Renal cortex interstitium (tissue), 11 donors: Measurements from ENCODE around the gene MATN1. TPM values are rescaled to one million over a fixed set of nuclear protein-coding genes. Genes with fewer than 3 reads are reported as not detected.

Experiments used
- DNase-seq, 11 donors: peaks; one replicate each; pipeline ENCODE4 v3.0.0-alpha.2; 2013; ENCODE audit warnings: low read depth in 9 of 11, low spot score in 4 of 11; ENCODE audit errors: extremely low read depth in 1 of 11
- polyA plus RNA-seq, 3 donors: library from polyadenylated mRNA; unstranded; fragments of 120-200 nt; gene quantifications; one replicate each; pipeline ENCODE4 v1.2.1, GENCODE V29; 2013; ENCODE audit not compliant: insufficient read length in 3 of 3

Gene MATN1
- polyA plus RNA-seq, 3 donors = 0.34 to 0.57 (median 0.36) TPM

DNA sequence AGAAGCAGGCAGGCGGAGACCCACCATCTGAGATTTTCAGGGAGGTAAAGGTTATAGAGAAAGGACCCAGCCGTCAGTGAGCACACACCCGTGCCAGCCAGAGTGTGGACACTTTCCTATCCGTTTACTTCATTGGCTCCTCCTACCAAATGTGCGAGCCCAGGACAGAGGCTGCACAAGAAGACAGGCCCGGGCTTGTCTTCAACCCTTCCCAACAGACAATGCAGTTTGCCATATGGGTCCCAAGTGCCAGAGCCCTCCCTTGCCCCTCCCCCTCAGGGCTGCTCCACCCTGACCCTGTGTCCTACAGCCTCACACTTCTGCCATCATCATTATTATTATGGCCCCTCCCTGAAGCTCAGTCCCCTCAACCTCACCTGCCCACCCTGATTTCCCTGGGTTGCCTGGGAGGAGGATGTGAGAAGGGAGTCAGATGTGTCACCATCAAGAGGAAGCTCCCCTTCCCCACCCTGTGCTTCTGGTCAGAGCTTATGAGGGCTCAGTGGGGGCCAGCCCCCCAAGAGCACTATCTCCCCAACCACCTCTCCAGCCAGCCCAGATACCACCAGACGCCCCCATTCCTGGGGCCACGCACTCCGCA, 24.8 kb upstream of the MATN1 start:
- no peak for DNase-seq

DNA sequence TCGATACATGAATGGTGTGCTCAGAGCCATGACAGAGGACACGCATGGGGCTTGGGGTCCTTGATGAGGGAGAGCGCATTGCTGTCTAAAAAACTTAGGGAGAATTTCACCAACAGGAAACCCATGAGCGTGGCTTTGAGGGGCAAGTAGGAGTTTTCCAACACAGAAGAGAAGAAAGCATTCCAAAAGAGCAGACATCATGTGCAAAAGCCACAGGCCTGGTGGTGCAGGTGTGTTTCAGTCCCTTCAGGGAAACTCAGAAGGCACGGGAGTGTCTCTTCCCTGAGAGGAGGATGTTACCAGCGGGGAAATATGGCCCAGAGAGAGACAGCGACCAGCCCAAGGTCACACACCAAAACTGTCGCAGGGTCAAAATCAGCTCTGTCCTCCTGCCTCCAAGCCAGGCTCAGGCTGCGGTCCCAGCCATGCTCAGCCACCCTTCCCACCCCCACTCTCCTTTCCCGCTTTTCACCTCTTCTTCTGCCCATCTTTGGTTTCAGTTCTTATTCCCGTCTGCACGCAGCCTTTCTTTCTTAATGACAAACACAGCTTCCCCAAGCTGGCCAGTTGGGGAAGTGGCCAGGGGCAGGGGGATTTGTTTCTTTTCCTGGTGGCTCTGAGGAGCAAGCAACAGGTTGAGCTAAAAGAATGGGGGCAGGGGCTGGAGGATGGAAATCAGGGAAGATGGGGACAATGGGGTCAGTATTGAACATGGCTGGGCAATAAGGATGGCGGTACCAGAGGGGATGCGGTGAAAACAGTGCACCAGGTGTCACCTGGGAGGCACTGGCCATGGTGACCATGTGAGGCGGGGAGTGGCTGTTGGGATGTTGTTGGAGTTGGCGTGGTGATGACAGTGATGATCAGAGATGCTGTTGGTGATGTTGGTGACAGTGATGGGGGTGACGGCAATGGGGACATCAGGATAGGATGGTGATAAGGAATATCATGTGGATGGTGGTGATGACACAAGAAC, 23.9 kb upstream of the MATN1 start:
- DNase-seq = no peak

DNA sequence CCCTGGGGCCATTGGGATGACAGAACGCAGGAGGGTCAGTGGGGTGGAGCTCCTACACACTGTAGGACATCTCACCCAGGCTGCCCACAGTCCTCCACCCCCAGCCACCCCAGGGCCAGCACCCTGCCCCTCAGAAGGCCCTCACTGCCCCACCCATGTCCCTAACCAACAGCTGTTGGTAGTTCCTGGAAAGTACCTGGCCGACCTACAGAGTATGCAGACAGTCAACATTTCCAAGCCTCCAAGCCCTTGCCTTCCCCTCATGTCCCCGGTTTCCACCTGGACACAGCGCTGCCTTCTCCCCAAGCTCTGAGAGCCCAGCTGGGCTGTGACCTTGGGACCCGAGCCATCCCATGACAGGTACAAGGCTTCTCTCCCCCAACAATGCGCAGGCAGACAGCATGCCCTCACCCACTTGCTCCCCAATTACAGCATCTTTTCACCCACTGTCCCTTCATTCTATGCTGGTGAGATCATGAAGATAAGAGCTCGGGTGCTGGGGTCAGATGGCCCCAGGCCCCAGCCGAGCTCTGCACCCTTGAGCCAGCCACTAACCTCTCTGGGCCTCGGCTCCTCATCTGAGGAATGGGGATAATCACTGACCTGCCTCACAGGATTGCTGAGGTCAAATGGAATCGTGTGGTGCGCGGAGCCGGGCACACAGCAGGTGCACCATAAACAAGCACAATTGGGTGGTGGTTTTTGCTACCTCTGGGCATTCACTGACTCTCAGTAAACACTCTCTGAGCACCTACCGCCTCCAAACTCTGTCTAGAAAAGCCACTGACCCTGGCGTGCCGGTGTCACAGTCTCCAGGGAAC, 23.0 kb upstream of the MATN1 start:
- no peak for DNase-seq

DNA sequence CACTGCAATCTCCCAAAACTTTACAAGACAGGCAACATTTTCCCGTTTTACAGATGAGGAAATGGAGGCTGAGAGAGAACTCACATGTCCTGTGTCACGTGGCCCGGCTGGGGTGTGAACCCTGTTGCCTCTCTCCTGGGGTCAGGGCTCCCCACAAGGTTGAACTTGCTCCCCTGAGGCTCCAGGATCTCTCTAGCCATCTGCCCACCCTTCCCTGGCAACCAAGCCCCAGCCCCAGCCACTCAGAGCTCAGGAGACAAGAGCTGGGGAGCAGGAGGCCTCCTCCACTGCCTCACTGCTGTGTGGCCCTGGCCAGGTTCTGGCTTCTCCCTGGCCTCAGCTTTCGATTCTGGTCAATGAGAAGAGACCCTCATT, 22.4 kb upstream of the MATN1 start:
- no peak for DNase-seq

DNA sequence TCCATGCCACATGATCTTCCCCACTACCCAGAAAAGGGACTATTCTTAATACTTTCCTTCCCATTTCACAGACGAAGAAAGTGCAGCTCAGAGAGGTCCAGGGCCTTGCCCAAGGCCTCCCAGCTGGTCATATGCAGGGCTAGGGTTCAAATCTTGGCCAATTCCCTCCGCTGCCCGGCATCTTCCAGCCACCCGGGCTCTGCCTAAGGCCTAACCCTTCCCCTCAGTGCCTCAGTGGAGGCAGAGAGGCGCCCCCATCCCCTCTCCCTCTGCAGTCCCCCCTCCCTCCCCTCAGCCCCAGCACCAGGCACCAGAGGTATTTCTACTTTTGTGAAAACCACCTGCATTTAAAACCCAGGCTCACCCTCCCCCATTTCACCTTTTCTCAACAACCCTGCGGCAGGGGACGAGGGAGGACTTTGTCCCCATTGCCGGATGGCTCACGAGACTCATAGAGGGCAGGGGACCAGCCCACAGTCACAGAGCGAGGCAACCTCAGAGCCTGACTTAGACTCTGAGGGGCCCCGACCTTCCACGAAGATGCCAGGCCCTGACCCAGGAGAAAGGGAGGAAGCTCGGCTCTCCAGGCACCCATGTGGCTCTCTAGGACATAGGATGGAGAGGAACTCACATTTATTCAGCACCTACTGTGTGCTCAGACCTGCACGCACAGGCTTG, 21.9 kb upstream of the MATN1 start:
- DNase-seq = no peak

DNA sequence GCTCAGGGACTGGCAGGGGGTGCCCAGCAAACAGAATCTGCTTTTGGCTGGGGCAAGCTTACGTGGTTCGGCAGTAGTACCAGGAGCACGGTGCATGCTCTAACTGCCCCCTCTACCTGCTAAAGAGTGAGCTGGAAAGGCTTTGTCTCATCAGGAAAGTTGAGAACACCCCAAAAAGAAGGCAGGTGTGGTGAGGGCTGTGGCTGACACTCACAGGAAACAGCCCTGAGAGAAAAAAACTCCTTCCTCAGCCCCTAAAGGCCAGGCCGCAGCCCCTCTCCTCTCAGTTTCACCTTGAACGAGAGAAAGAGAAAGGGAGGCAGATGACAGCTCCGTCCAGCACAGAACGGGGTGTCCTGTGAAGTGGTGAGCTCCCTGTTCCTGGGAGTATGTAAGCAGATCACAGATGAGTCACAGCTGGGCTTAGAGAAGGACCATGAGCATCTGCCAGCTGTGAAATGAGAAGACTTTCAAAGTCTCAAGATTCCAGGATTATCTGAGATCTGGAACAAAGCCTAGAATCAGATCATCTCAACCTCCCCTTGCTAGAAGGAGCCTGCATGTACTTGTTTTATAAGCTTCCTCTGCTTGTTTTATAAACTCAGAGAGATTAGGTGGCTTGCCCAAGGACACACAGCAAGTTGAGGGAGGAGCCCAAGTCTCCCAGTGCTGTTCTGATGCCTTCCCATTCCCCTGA, 20.8 kb upstream of the MATN1 start:
- no peak for DNase-seq

DNA sequence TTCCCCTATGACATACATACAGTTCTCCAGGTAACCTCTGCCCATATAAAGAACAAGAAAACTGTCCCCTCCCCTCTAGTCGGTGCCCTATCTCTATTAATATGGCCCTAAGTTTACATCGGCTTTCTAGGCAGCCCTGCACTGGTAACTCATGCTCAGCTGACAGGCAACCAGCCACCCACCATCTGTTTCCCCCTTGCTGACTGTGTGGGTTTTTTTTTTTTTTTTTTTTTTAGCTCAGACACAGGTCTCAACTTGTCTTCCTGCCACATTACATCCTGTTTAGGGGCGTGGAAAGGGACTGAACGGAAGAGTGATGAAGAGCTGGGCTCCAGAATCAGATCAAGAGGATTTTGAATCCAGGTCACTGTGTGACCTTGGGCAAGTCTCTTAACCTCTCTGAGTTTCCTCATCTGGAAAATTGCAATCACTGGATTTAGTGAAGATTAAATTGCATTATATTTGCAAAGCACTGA, 20.2 kb upstream of the MATN1 start:
- no peak for DNase-seq

DNA sequence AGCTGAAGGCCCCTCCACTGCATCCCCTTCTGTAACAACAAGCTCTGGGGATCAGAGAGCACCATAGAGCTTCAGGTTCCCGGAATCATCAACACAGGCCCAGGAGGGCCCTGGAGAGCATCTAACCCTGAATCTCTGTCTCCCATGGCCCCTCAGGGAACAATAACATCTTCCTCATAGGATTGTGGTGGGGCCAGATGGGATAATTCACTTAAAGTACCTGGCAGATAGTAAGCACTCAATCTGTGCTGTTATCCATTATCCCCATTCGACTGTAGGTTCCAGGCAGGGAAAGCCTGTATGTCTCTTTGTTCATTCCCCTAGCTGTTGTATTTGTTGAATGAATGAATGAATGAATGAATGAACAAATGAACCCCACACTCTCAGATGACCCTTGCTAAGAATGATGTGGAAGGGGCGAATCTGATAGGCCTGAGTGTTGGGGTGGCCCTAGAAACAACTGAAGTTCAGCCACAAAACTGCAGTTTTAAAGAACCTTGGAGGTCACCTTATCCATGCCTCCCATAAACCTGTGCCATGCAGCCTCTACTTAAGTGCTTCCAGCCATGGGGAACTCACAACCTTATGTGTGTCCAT, 19.7 kb upstream of the MATN1 start:
- DNase-seq = no peak

DNA sequence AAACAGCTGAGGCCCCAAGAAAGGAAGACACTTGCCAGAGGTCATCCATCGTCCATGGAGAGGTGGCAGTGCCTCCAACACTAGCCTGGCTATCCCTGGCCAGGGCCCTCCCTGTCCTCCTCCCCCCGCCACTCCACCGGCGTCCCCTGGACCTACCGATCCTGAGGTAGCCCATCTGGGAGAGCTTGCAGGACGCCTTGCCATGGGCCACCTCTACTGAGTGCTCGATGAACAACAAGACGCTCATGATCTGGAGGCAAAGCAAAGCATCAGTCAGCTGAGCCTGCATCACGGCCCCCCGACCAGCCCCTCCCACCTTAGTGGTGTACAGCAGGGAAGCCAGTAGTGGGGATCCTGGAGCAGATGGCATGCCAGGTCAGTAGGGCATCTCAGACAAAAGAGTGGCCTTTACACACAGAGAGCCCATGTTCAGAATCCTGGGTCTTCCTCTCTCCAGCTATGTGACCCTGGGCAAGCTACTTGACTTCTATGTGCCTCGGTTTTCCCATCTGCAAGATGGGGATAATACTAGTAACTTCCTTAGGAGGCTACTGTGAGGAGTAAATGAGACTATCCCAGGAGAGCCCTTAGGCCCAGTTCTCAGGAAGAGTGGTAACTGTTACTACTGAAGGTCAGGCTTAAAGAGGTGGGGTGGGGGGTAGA, 19.0 kb upstream of the MATN1 start:
- no peak for DNase-seq

DNA sequence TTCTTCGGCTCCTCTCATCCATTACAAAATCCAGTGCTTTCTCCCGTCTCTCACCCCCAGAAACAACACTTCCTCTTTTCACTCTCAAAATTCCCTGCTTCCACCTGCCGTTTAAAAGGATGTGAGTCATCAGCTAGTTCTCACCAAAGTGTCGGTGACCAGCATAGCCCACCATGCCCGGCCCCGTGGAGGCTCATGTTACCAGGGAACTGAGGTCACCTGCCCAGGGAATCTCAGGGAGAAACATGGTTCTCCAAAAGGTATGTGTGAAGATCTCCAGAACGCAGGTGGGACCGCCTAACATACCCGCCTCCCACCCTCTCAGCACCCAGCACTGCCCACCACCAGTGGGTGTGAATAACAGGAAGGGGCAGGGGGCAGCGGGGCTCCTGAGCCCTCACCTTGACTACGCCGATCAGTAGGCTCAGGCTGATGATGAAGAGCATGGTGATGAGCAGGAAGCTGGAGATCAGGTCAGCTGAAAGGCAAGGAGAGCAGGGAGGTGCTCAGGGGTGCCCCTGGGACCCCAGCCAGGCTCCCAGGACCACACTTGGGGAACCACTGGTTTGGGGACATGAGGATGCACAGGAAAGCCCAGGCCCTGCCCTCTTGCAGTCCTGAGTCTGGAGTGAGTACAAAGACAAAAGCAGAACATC, 18.0 kb upstream of the MATN1 start:
- no peak for DNase-seq

DNA sequence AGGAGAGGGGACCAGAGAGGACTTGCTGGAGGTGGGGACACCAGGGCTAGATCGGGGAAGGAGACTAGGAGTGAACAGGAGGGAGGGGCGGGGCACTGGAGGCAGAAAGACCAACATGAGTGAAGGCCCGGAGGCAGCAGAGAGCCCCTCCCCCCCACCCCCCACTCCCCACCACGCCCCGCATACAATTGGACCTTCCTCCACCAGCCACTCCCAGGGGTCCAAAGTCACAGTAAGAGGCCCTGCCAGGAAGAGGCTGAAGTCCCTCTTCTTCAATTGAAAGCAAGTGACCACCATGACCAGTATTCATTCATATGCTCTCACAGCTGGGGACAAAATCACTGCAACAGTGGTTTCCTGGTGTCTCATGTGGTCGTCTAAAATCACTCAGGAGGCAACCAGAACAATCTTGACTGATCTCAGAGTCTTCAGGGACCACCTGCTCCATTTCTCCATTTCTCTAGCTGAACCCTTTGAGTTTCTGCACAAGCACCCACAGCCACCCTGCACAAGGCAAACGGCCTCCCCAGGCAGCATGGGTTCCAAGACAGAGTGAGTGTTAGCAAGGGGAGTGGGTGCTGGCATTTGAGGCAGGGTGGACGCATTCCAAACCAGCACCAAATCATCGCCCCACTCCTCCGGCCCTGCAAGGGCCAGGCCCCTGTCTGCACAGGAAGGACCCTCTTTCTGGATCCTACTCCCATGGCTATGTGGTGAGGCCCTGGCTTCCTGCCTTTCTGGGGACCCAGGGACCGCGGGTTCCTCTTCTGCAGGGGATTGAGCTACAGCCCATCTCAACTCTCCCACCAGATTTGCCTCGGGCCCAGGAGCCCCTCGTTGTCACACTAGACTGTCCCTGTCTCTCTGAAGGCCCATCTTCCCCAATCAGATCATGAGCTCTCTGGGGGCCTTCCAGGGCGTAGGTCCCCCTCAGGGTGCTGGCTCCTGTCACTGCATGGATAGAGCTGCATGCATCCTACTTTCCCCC, 17.2 kb upstream of the MATN1 start:
- no peak for DNase-seq

DNA sequence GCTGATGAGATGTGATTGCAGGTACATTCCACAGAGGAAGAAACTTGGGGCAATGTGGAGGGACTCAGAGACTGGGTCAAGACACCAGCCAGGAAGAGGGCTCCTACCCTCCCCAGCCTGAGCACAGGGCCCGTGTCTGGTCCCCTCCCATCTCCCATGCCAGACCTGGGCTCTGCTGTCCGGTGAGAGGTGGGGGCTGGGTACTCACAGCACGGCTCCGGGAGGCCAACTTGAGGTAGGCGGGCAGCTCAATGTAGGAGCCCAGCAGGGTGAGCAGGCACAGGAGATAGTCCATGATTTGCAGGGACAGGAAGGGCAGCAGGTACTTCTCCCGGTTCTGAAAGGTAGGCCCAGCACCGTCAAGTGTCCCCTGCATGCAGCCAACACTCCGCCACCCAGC, 16.2 kb upstream of the MATN1 start:
- DNase-seq = no peak

DNA sequence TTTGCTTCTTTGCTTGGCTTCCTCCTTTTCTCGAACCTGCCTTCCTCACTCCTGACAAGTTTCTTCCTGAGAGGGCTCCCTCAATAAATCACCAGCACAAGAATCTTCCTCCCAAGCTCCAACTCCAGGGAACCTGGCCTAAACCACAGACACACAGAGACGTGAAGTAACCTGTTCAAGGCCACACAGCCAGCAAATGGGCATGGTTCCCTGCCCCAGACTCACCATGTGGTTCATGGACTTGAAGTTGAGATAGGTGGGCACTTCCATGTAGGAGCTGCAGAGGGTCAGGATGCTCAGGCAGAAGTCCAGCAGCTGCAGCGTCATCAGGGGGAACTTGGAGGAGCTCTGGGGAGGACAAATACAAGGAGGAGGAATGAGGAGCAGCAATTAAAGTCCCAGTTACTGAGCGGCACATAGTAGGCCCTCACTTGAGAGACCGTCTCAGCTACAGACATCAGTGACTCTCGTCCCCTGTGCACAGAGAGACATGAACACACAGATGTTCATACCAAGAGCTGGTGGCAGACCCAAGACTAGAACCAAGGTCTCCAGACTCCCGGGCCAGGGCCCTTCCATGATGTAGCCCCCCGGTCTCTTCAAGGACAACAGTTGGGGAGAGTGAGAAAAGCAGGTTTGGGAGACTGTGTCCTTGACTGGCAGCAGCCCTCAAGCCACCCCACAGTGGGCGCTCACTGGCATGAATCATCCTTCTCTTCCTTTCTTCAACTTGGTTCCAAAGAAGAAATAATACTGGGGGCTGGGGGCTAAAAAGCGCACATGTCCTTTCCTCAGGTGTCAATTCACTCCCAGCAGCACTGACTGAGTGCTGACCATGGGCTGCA, 15.6 kb upstream of the MATN1 start:
- DNase-seq = no peak

DNA sequence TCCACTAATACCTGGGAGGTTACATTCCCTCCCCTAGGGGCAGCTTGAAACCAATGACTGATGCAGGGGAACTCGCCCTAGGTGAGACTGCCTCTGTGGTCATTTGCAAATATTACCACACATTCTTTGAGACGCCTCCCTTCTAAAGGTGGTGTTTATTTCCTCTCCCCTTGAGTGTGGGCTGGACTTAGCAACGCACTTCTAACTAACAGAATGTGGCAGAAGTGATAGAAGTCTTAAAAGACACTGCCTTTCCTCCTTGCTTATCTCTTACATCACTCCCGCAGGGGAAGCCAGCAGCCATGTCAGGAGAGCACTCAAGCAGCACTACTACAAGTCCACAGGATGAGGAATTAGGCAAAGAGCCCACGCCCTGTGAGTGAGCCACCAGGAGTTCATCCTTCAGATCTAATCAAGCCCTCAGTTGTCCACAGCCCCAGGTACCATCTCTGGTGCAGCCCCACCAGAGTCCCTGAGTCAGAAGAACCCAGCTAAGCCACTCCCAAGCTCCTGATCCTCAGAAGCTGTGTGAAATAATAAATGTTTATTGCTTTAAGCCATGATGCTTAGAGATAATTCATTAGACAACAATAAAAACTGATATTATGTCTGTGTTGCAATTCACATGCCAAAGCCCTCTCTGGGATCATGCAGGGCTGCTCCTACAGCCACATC, 14.8 kb upstream of the MATN1 start:
- no peak for DNase-seq
